HEK293T (cell line): ENCODE results near the gene GTF3C4.

Experiments used
- CTCF ChIA-PET: fragments of 350-600 bp; formaldehyde crosslinking; extraction: SDS; loops from one replicate; lab custom pipeline; 2021; ENCODE audit warnings: antibody characterized with exemption, inconsistent platforms; lab: Yijun Ruan, JAX
- POLR2A ChIA-PET: fragments of 350-600 bp; formaldehyde crosslinking; extraction: SDS; loops from one replicate; lab custom pipeline; 2020; ENCODE audit warnings: antibody characterized with exemption, inconsistent platforms; lab: Yijun Ruan, JAX
- DNase-seq: peaks from one replicate; pipeline ENCODE4 v3.0.0; 2012; ENCODE audit warnings: mixed read lengths; ENCODE audit errors: extremely low spot score
- ARNT ChIP-seq: fragments of 450-650 bp; IDR thresholded peaks from 2 replicates; pipeline ENCODE4 v1.6.1; 2017; ENCODE audit warnings: mild to moderate bottlenecking
- BHLHE40 ChIP-seq: fragments of 450-650 bp; IDR thresholded peaks from 2 replicates; pipeline ENCODE4 v1.6.1; 2016; ENCODE audit warnings: mild to moderate bottlenecking, moderate library complexity, borderline replicate concordance
- CTBP1 ChIP-seq: fragments of 450-650 bp; IDR thresholded peaks from 2 replicates; pipeline ENCODE4 v1.6.1; 2016; ENCODE audit warnings: borderline replicate concordance
- ELF4 ChIP-seq: fragments of 450-650 bp; IDR thresholded peaks from 2 replicates; pipeline ENCODE4 v1.6.1; 2017; ENCODE audit warnings: antibody characterized with exemption
- FOXA1 ChIP-seq: fragments of 450-650 bp; IDR thresholded peaks from 2 replicates; pipeline ENCODE4 v1.6.1; 2016; ENCODE audit warnings: mild to moderate bottlenecking
- FOXK2 ChIP-seq: fragments of 450-650 bp; IDR thresholded peaks from 2 replicates; pipeline ENCODE4 v1.6.1; 2016; ENCODE audit warnings: mild to moderate bottlenecking
- FOXM1 ChIP-seq: fragments of 450-650 bp; IDR thresholded peaks from 2 replicates; pipeline ENCODE4 v1.6.1; 2017; ENCODE audit warnings: mild to moderate bottlenecking, borderline replicate concordance
- HDGF ChIP-seq: fragments of 450-650 bp; IDR thresholded peaks from 2 replicates; pipeline ENCODE4 v1.6.1; 2017; ENCODE audit warnings: antibody characterized with exemption, borderline replicate concordance
- L3MBTL2 ChIP-seq: fragments of 450-650 bp; conservative IDR thresholded peaks from 2 replicates; pipeline ENCODE4 v1.6.1; 2016; ENCODE audit warnings: mild to moderate bottlenecking
- LEF1 ChIP-seq: fragments of 450-650 bp; IDR thresholded peaks from 2 replicates; pipeline ENCODE4 v1.6.1; 2017; ENCODE audit warnings: mild to moderate bottlenecking, borderline replicate concordance
- NFRKB ChIP-seq: fragments of 450-650 bp; IDR thresholded peaks from 2 replicates; pipeline ENCODE4 v1.6.1; 2016; ENCODE audit warnings: mild to moderate bottlenecking, moderate library complexity
- SP1 ChIP-seq: fragments of 450-650 bp; IDR thresholded peaks from 2 replicates; pipeline ENCODE4 v1.6.1; 2017
- SUZ12 ChIP-seq: fragments of 450-650 bp; IDR thresholded peaks from 2 replicates; pipeline ENCODE4 v1.6.1; 2016; ENCODE audit warnings: mild to moderate bottlenecking
- TARDBP ChIP-seq: fragments of 450-650 bp; IDR thresholded peaks from 2 replicates; pipeline ENCODE4 v1.6.1; 2016
- ZNF384 ChIP-seq: fragments of 450-650 bp; IDR thresholded peaks from 2 replicates; pipeline ENCODE4 v1.6.1; 2016
- TF ChIP-seq, protein P1 (sequence below): fragments of 450-650 bp; IDR thresholded peaks from 2 replicates; pipeline ENCODE4 v1.6.1; 2016

GTF3C4 gene

DNA sequence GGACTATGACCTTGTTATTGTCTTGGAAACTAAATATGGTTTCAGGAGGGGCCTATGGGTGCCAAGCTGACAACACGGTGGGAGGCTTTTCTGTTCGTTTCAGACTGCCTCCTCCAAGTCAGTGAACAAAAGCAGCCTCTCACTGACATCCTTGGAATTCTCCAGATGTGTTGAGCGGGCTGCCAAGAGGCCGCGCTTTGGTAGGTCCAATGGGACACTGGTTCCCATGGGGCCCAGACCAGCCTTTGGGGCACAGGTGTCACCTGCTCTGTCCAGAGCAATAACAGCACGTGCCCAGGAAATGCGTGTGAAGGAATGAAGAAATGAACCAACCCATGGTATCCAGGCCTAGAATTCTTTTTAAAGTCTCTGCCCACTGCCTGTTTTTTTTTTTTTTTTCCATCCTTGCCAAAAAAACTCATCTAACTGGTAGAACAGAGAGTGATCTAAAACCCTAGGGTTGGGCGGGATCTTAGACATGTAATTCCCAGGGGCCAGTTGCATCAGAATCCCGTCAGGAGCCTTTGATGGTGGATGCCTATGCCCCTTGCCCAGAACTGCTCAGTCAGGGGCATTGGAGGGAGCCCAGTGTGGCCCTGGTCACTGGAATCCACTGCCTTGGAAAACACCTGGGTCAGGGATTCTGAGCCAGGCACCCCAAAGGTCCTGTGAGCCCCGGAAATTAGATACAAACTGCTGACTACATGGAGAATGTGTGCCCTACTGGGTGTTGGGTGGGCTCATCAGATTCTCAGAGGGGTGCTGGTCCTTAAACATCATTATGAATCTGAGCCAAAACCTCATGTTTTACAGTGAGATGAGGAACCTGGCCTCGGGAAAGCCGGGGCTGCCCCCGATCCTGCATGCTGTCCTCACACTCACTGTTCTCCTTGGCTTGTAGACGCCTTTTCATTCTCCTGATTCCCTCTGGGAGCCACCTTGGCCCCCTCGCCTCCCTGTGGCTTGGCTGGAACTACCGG is 60.1 kb downstream of the GTF3C4 start:
- no peak for TF ChIP-seq FOXA1
- TF ChIP-seq SUZ12, result no peak
- TF ChIP-seq FOXK2, result no peak
- no peak for TF ChIP-seq TARDBP
- TF ChIP-seq FOXM1, result no peak
- TF ChIP-seq ZNF384, result no peak
- CTCF ChIA-PET, result no interaction called here
- POLR2A ChIA-PET, result no interaction called here
- DNase-seq, result no peak

DNA sequence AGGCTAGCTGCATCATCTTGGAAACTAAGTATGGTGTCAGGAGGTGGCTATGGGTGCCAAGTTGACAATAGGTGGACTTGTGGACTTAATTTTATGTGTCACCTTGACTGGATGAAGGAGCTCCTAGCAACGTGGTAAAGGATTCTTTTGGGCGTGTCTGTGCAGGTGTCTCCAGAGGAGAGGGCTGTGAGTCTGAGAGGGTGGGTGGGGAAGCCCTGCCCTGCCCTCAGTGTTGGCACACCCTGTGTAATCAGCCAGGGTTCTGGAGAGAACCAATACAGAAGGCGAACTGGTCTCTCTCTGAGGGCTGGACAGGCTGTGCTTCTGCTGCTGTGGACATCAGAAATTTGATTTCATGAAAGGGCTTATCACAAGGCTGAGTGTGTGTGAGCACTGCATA is 61.0 kb downstream of the GTF3C4 start:
- CTCF ChIA-PET, result no interaction called here
- DNase-seq, result no peak
- POLR2A ChIA-PET, result no interaction called here
- TF ChIP-seq ZNF384 (no peak), FOXA1 (no peak)
- TF ChIP-seq, protein P1, sequence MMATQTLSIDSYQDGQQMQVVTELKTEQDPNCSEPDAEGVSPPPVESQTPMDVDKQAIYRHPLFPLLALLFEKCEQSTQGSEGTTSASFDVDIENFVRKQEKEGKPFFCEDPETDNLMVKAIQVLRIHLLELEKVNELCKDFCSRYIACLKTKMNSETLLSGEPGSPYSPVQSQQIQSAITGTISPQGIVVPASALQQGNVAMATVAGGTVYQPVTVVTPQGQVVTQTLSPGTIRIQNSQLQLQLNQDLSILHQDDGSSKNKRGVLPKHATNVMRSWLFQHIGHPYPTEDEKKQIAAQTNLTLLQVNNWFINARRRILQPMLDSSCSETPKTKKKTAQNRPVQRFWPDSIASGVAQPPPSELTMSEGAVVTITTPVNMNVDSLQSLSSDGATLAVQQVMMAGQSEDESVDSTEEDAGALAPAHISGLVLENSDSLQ, result no peak

DNA sequence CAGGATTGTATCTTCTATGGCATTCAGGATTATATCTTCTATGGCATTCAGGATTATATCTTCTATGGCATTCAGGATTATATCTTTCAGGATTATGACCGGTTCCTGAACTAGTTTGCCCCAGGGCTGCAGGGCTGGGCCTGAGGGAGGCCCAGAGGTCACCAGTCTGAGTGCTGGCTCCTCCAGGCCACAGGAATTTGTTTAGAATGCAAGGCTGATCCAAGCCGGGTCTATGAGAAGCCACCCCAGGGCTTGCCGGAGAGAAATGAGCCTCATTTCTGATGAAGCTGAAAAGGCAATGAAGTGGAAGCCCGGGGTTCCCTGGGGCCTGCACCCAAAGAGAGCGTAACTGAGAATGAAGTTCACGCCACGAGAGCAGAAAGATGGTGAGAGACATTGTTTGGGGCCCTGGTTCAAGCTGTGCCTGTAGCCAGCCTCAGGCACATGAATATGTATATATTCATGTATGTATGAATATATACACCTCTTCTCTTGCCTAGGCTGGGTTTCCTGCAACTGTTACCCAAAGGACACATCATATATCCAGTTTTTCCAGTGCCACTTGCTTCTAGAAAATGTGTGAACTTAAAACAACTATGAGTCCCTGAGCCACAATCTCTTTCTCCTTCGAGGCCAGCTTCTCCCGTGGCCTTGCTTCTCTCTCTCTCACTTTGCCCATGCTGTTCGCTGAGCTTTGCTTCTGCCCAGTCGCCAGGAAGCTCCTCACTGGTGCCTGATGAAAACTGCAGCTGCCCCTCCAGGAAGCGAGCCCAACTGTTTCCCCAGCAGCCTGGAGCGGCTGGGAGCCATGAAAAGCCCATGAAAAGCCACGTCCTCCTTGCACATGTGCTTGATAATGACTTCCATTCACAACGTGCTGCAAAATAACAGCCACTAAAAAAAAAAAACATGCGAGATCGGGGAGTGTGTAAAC is 62.3 kb downstream of the GTF3C4 start:
- DNase-seq, result no peak
- CTCF ChIA-PET, result interaction anchor here (0.7 kb wide), 1 partner anchor 301 kb away, joined by 3 read pairs; no protein-coding TSS in a partner anchor
- POLR2A ChIA-PET, result no interaction called here
- TF ChIP-seq FOXK2 (no peak), ARNT (no peak), ELF4 (no peak), L3MBTL2 (no peak), SP1 (no peak), NFRKB (no peak), CTBP1 (no peak), FOXA1 (no peak), HDGF (no peak), FOXM1 (no peak), TARDBP (no peak), ZNF384 (no peak), LEF1 (no peak), BHLHE40 (no peak), SUZ12 (no peak)
- TF ChIP-seq, protein P1, result no peak

DNA sequence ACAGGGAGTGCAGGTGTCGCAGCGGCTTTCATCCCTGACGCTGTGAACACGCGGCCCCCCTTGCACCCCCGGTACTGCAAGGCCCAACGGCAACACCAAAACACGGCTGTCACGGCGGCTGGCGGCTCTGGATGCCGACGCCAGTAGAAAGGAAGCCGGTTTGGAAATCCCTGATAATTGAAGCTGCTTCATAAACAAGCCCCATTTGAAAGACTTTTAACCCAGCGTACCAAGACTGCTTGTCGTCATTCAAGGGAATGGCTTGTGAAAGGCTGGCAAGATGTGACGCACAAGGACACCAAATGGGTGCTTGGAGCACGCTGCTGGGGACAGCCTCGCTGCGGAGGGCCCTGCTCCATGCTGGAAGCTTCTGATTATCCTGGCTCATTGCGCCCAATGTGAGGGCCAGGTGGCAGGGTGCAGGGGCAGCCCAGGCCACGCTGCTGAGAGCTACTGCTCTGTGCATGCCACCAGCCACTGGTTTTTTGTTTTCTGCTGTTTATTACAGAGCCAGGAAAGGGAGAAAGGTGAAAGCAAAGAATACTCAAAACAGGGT is 63.1 kb downstream of the GTF3C4 start:
- ChIA-PET CTCF (interaction anchor here (0.7 kb wide), 1 partner anchor 302 kb away, joined by 3 read pairs; no protein-coding TSS in a partner anchor), POLR2A (no interaction called here)
- TF ChIP-seq TARDBP, result no peak

DNA sequence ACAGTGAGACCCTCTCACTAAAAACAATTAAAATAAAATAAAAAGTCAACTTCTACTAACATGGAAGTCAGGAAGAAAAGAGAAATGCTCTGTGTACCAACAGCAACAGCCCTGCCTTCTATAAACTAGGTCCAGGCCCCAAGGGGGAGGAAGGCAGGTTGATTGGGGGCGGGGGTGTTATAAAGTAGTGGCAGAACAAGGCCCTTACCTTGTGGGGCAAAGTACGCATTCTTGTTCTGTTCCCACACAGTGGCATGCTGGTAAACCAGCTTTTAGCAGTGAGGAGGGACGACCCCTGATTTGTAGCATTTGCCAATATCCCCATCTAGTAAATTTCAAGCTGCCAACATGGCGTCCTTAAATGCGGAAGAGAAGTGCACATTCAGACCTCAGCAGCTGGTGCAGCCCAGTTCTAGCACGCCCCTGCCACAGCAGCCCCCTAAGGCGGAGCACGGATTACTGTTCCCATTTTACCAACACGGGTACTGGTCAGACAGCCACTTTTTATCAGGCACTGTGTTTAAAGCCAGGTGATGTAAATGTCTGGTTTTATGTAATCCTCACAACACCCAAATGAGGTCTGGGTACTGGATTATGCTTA is 69.5 kb downstream of the GTF3C4 start:
- TF ChIP-seq BHLHE40, result no peak
- no peak for TF ChIP-seq TARDBP
- no peak for TF ChIP-seq FOXA1
- TF ChIP-seq HDGF, result no peak
- no peak for TF ChIP-seq FOXM1
- TF ChIP-seq SUZ12, result no peak
- no peak for TF ChIP-seq ARNT
- no peak for TF ChIP-seq L3MBTL2
- TF ChIP-seq ZNF384, result no peak
- TF ChIP-seq ELF4, result no peak
- ChIA-PET POLR2A (no interaction called here), CTCF (no interaction called here)
- no peak for DNase-seq

More for the DNA sequence above, 63.1 kb downstream of the GTF3C4 start:
- no peak for DNase-seq

DNA sequence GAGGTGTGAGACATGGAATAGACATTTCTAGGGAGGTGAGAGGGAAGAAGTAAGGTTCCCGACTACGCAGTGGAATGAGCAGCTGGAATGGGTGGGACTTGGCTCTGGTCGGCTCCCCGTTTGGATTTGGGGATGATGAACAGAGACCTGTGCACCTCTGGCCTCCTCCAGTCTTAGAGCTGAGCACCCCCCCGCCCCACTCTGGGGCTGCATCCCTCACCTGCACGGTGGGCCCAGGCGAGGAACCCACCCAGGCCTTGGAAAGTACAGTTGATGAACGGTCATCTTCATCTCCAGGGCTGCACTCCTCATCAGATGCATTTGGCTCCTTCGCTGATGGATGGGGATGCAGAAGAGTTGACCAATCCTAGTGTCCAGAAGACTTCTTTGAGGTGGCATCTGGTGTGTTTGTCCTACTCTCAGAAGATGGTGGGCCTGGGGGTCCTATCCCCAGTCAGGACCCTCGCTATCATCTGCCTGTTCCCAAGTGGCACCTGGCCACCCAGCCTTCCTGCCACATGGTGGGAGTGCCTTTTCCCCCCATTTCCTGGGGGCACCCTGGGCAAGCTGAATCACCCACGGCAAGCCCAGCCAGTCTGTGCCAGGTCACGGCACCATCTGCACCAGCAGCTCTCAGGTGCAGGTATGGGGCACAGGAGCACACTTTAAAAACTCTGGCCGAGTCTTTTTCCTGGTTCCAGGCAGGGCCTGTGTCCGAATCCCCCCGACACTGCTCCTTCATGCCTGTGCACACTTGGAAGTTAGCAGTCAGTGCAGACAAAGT is 70.5 kb downstream of the GTF3C4 start:
- POLR2A ChIA-PET, result no interaction called here

More for the DNA sequence above, 70.5 kb downstream of the GTF3C4 start:
- no peak for DNase-seq
- CTCF ChIA-PET, result no interaction called here
- TF ChIP-seq FOXK2 (no peak), ZNF384 (no peak), TARDBP (no peak), CTBP1 (no peak), HDGF (no peak), L3MBTL2 (no peak), FOXA1 (no peak), BHLHE40 (no peak), FOXM1 (no peak), LEF1 (no peak), ARNT (no peak), ELF4 (no peak), SUZ12 (no peak), NFRKB (no peak), SP1 (no peak)
- TF ChIP-seq, protein P1, result no peak
